Bronchial epithelial cell (primary cell): ENCODE data around the gene RBFOX1. TPM values are rescaled to one million over a fixed set of nuclear protein-coding genes. Genes with fewer than 3 reads are reported as not detected.

Experiments
- DNase-seq: peaks from one replicate; pipeline ENCODE4 v3.0.0-alpha.2; 2010; ENCODE audit warnings: low read depth
- FAIRE-seq: peaks from 2 replicates; lab custom pipeline; 2011; peaks lifted over from hg19 to GRCh38; lab: Jason Lieb, UNC
- H3K27me3 ChIP-seq: 2 replicates; pipeline ENCODE4 v1.5.1; 2011; ENCODE audit warnings: low read length; ENCODE audit not compliant: control insufficient read depth, insufficient read depth
- H3K36me3 ChIP-seq: 2 replicates; pipeline ENCODE4 v1.5.1; 2011; ENCODE audit warnings: low read length; ENCODE audit not compliant: control insufficient read depth, insufficient read depth
- H3K4me3 ChIP-seq: 2 replicates; pipeline ENCODE4 v1.5.1; 2011; ENCODE audit warnings: mild to moderate bottlenecking, low read depth, low read length, control low read depth
- total RNA-seq: library from RNA; depleted of rRNA; stranded (reverse); fragments of >200 nt; gene quantifications from 2 replicates; pipeline ENCODE4 v1.2.1, GENCODE V29; 2014
- TF ChIP-seq, protein P1 (sequence below): IDR thresholded peaks from 2 replicates; pipeline ENCODE4 v1.5.1; 2011; ENCODE audit warnings: mild to moderate bottlenecking, moderate library complexity, low read length, control low read depth, inconsistent platforms; ENCODE audit not compliant: insufficient read depth, severe bottlenecking

The RBFOX1 gene
- total RNA-seq, 1 donor from 2014 or later: not detected

DNA sequence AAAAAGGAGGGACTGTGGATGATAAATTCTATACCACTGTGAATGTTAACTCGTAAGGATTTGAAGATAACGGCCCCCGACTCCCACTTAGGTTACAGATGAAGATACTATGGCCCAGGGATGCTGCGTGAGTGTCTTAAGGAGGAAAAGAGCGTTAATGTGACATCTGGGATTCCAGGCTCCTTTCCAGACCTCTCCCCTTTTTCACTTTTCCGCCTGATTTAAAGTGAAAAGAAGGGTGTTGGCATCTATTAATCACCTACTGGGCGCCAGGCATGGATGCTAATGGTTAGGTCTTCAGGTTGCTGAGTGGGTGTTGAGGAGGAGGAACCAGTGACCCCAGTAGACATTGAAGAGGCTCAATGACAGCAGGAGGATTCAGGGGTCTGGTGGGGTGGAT, 117.8 kb downstream of the RBFOX1 start:
- no peaks in the 10 kb centered on the region for H3K36me3 ChIP-seq
- DNase-seq: no peak
- TF ChIP-seq, protein P1, sequence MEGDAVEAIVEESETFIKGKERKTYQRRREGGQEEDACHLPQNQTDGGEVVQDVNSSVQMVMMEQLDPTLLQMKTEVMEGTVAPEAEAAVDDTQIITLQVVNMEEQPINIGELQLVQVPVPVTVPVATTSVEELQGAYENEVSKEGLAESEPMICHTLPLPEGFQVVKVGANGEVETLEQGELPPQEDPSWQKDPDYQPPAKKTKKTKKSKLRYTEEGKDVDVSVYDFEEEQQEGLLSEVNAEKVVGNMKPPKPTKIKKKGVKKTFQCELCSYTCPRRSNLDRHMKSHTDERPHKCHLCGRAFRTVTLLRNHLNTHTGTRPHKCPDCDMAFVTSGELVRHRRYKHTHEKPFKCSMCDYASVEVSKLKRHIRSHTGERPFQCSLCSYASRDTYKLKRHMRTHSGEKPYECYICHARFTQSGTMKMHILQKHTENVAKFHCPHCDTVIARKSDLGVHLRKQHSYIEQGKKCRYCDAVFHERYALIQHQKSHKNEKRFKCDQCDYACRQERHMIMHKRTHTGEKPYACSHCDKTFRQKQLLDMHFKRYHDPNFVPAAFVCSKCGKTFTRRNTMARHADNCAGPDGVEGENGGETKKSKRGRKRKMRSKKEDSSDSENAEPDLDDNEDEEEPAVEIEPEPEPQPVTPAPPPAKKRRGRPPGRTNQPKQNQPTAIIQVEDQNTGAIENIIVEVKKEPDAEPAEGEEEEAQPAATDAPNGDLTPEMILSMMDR: no peak
- no peak overlapping the region for H3K4me3 ChIP-seq
- peak; percentile 36 for FAIRE-seq
- no peaks in the 10 kb centered on the region for H3K27me3 ChIP-seq

DNA sequence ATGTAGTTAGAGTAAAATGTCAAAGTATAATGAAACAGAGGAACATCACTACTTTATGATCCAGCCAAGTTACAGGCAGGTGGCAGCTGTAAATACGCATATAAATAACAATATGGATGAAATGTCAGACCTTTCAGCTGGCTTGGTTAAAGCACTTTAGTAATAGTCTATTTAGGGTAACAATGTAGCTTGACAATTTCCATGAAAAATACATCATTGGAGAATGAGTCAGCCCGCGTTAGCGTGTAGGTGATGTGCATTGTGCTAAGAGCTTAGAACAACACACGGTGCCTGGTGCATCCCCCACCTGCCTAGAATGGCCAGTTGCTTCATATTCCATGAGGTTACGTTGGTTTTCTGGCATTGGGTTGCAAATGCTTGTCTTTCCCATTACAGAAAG, 119.4 kb downstream of the RBFOX1 start:
- no peak for DNase-seq
- FAIRE-seq: no peak
- no peak overlapping the region for H3K4me3 ChIP-seq

DNA sequence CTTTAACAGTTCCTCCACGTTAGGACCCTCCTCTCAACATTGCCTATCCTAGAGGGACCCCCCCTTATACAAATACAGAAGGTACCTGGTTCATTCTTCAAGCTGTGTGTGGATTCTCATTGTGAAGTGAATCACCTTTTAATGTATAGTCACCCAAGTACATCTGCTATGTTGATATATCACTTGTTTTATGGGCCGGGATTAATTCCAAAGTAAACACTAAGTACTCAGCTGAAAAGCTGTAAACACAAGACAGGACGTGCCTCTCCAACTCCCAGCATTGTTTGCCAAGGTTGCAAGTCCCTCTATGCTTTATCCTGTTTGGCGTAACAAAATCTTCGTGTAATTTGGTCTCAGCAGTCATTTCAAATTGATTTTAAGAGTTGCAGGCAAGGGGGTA, 123.6 kb downstream of the RBFOX1 start:
- no peak overlapping the region for H3K4me3 ChIP-seq
- H3K27me3 ChIP-seq: no peaks in the 10 kb centered on the region
- no peaks in the 10 kb centered on the region for H3K36me3 ChIP-seq
- peak; percentile 7 for DNase-seq
- TF ChIP-seq, protein P1: no peak
- FAIRE-seq: peak; percentile 72

More for the DNA sequence above, 119.4 kb downstream of the RBFOX1 start:
- no peaks in the 10 kb centered on the region for H3K36me3 ChIP-seq
- H3K27me3 ChIP-seq: no peaks in the 10 kb centered on the region
- TF ChIP-seq, protein P1: no peak

DNA sequence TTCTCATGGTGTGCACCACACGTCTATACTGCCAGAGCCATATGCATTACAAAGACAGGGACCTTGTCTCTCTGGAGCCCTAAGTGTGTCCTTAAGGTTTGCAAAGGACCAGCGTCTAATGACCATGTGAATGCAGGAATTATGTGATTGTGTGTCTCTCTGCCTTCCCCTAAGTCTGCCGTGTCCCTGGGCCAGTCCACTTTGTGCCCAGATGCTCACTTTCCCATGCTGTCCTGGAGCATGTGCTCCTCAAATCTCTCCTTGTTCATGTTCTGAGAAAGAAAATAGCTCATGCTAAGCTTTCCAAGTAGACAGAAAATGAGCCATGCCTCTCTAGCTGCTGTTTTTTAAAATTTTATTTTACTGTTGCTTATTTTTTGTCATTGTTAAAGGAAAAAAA, 125.5 kb downstream of the RBFOX1 start:
- H3K27me3 ChIP-seq: no peaks in the 10 kb centered on the region
- H3K36me3 ChIP-seq: no peaks in the 10 kb centered on the region
- H3K4me3 ChIP-seq: no peak overlapping the region
- TF ChIP-seq, protein P1: no peak
- no peak for DNase-seq
- no peak for FAIRE-seq

DNA sequence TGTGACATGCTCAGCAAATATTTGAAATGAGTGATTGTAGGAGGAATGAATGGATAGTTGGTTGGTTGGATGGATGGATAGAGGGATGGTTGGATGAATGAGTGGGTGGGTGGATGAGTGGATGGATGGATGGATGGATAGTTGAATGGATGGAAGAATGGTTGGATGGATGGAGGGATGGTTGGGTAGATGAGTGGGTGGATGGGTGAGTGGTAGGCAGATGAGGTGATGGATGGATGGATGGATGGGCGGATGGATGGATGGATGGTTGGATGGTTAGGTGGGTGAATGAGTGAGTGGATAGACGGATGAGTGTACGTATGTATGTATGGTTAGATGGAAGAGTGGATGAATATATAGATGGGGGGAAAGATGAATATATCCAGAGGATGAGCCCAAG, 137.7 kb downstream of the RBFOX1 start:
- FAIRE-seq: no peak

DNA sequence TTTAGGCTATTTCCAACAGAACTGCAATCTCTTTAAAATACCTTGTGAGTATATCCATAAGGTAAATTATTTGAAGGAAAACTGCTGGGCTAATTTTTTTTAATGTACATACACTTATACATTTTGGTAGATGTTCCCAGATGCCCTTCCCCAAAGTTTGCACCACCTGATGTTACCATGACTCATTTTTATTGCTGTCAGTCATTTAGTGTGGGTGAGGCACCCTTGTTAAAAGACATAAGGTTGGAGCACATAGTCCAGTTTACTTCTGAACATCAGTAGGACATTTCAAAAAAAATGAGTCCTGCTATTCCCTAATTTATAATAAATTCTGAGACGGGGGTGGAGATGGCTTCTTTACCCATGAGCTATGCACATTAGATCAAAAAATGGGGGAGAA, 138.6 kb downstream of the RBFOX1 start:
- no peaks in the 10 kb centered on the region for H3K36me3 ChIP-seq
- no peak for DNase-seq

More for the DNA sequence above, 137.7 kb downstream of the RBFOX1 start:
- no peaks in the 10 kb centered on the region for H3K36me3 ChIP-seq
- no peak overlapping the region for H3K4me3 ChIP-seq
- DNase-seq: no peak
- TF ChIP-seq, protein P1: no peak
- no peaks in the 10 kb centered on the region for H3K27me3 ChIP-seq

More for the DNA sequence above, 138.6 kb downstream of the RBFOX1 start:
- FAIRE-seq: no peak
- TF ChIP-seq, protein P1: no peak
- Histone ChIP-seq H3K27me3 (no peaks in the 10 kb centered on the region), H3K4me3 (no peak overlapping the region)
